Measurements from ENCODE around the gene GABRR1. TPM values are rescaled to one million over a fixed set of nuclear protein-coding genes. Genes with fewer than 3 reads are reported as not detected.

The GABRR1 gene
- total and polyA plus RNA-seq, 2 donors = under 0.01 to 0.07 TPM

DNA sequence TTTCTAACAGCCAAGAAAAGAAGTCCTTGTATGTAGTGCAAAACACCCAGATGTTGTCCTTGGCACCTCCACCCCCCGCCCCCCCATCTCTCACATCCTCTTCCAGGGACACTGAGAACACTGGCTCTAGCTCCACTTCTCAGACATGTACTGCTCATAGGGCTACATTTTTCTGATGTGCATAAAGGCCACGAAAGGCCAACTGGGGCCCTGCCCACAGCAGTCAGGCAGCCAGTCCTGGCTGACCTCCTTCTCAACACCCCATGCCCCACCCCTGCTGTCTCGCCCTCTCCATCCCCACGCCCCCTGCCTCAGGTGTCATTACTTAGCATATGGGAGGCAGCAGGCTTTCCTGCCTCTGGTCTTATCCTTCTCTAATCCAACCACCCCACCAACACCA, 11.3 kb downstream of the GABRR1 start:
- H3K36me3 ChIP-seq (ENCODE audit: control insufficient read depth in 2 of 2, insufficient read depth in 2 of 2, low read length in 1 of 2) = no peaks in the 10 kb centered on the region

GRCh38 chr6:89204096-89204495, 13.1 kb downstream of the GABRR1 start:
- Histone ChIP-seq H3K9me3 (ENCODE audit: control insufficient read depth in 2 of 2, insufficient read depth in 1 of 2, low read length in 1 of 2) (peaks cover 0 to 3% of the 10 kb centered on the region in 2 donors), H3K4me1 (ENCODE audit: control insufficient read depth in 2 of 2, insufficient read depth in 2 of 2, low read length in 2 of 2) (no peaks in the 10 kb centered on the region), H3K27me3 (ENCODE audit: control insufficient read depth in 2 of 2, insufficient read depth in 1 of 2, low read length in 1 of 2) (no peaks in the 10 kb centered on the region), H3K4me3 (ENCODE audit: low read length in 2 of 2) (no peak overlapping the region), H3K27ac (ENCODE audit: low read depth in 1 of 2, low read length in 1 of 2) (no peak overlapping the region), H3K36me3 (ENCODE audit: control insufficient read depth in 2 of 2, insufficient read depth in 2 of 2, low read length in 1 of 2) (no peaks in the 10 kb centered on the region)
- no peak for DNase-seq (ENCODE audit: low read depth in 6 of 9, low spot score in 9 of 9)
- WGBS = 99% methylated on average over 11 of the region's 11 CpGs

More for the DNA sequence above, 11.3 kb downstream of the GABRR1 start:
- Histone ChIP-seq H3K27me3 (ENCODE audit: control insufficient read depth in 2 of 2, insufficient read depth in 1 of 2, low read length in 1 of 2) (no peaks in the 10 kb centered on the region), H3K4me1 (ENCODE audit: control insufficient read depth in 2 of 2, insufficient read depth in 2 of 2, low read length in 2 of 2) (no peaks in the 10 kb centered on the region), H3K9me3 (ENCODE audit: control insufficient read depth in 2 of 2, insufficient read depth in 1 of 2, low read length in 1 of 2) (peaks cover 0 to under 1% of the 10 kb centered on the region in 2 donors), H3K4me3 (ENCODE audit: low read length in 2 of 2) (no peak overlapping the region), H3K27ac (ENCODE audit: low read depth in 1 of 2, low read length in 1 of 2) (no peak overlapping the region)
- no peak for DNase-seq (ENCODE audit: low read depth in 6 of 9, low spot score in 9 of 9)
- WGBS = 96% methylated on average over 4 of the region's 4 CpGs

DNA sequence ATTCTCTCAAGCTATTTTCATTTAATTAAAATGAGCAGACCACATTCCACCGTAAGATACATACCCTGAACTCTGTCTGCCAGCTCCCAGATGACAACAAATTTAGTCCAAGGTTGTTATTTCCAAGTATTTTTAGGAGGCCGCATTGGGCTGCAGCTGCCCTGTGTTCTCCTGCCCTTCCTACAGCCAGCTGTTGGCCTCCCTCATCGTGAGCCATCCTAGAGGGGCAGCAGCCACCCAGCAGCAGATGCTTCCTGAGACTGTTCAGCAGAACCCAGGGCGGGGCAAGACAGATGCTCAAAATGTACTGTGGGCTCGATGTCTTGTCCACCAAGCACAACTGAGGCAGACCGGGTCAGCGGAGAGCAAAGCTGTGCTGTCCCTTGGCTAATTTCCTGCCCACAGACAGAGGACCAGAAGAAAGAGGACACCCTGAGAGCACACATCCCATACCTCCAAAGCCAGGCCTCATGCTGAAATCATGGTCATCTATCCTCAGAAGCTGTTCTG, 16.4 kb downstream of the GABRR1 start:
- Histone ChIP-seq H3K27me3 (ENCODE audit: control insufficient read depth in 2 of 2, insufficient read depth in 1 of 2, low read length in 1 of 2) (no peaks in the 10 kb centered on the region), H3K27ac (ENCODE audit: low read depth in 1 of 2, low read length in 1 of 2) (no peak overlapping the region), H3K36me3 (ENCODE audit: control insufficient read depth in 2 of 2, insufficient read depth in 2 of 2, low read length in 1 of 2) (no peaks in the 10 kb centered on the region), H3K9me3 (ENCODE audit: control insufficient read depth in 2 of 2, insufficient read depth in 1 of 2, low read length in 1 of 2) (peaks cover 0 to 6% of the 10 kb centered on the region in 2 donors), H3K4me1 (ENCODE audit: control insufficient read depth in 2 of 2, insufficient read depth in 2 of 2, low read length in 2 of 2) (no peaks in the 10 kb centered on the region), H3K4me3 (ENCODE audit: low read length in 2 of 2) (no peak overlapping the region)
- 93% methylated on average over 7 of the region's 7 CpGs for WGBS
- no peak for DNase-seq (ENCODE audit: low read depth in 6 of 9, low spot score in 9 of 9)

DNA sequence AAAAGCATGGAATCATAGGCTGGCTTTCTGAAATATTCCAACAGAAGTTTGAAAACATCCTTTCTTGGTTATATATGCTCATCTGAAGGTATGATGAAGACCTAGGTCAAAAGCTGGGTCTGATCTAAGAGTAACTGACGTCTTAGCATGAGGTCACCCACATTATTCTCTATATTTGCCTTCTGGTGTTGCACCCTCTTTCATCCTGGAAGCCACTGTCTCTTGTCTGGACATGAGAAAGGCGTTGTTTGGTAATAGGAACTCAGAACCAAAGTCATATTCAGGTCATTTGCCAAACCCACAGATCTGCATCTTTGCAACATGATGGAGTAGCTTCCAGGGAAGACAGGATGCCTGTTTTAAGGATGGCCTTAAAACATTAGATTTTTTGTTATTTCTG, 17.6 kb downstream of the GABRR1 start:
- H3K4me1 ChIP-seq (ENCODE audit: control insufficient read depth in 2 of 2, insufficient read depth in 2 of 2, low read length in 2 of 2) = no peaks in the 10 kb centered on the region
- H3K4me3 ChIP-seq (ENCODE audit: low read length in 2 of 2) = no peak overlapping the region
- no peaks in the 10 kb centered on the region for H3K27me3 ChIP-seq (ENCODE audit: control insufficient read depth in 2 of 2, insufficient read depth in 1 of 2, low read length in 1 of 2)
- H3K27ac ChIP-seq (ENCODE audit: low read depth in 1 of 2, low read length in 1 of 2) = no peak overlapping the region
- 90% methylated on average over 2 of the region's 2 CpGs for WGBS
- DNase-seq (ENCODE audit: low read depth in 6 of 9, low spot score in 9 of 9) = no peak
- H3K36me3 ChIP-seq (ENCODE audit: control insufficient read depth in 2 of 2, insufficient read depth in 2 of 2, low read length in 1 of 2) = no peaks in the 10 kb centered on the region
- H3K9me3 ChIP-seq (ENCODE audit: control insufficient read depth in 2 of 2, insufficient read depth in 1 of 2, low read length in 1 of 2) = peaks cover 0 to 11% of the 10 kb centered on the region in 2 donors

DNA sequence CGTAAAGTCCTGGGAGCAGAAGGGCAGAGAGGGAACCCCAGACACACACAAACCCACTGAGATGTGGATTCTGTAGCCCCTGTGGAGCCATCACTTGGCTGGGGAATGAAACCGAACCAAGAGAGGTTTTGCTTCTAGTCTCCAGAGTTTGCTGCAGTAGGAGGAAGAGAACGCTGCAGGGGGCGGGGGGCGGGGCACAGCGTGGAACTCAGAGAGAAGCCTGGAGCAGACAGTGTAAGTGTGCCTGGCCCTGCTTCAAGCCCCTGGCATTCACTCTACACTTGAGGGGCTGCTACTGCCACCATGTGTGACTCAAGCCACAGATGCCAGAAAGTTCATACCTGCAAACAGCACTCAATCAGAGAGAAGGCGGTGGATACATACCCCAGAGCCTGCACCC, 18.9 kb downstream of the GABRR1 start:
- H3K4me1 ChIP-seq (ENCODE audit: control insufficient read depth in 2 of 2, insufficient read depth in 2 of 2, low read length in 2 of 2) = no peaks in the 10 kb centered on the region
- H3K4me3 ChIP-seq (ENCODE audit: low read length in 2 of 2) = no peak overlapping the region
- peaks cover 0 to 15% of the 10 kb centered on the region in 2 donors for H3K9me3 ChIP-seq (ENCODE audit: control insufficient read depth in 2 of 2, insufficient read depth in 1 of 2, low read length in 1 of 2)
- no peaks in the 10 kb centered on the region for H3K27me3 ChIP-seq (ENCODE audit: control insufficient read depth in 2 of 2, insufficient read depth in 1 of 2, low read length in 1 of 2)
- WGBS = 91% methylated on average over 7 of the region's 7 CpGs
- no peak for DNase-seq (ENCODE audit: low read depth in 6 of 9, low spot score in 9 of 9)
- H3K27ac ChIP-seq (ENCODE audit: low read depth in 1 of 2, low read length in 1 of 2) = no peak overlapping the region
- H3K36me3 ChIP-seq (ENCODE audit: control insufficient read depth in 2 of 2, insufficient read depth in 2 of 2, low read length in 1 of 2) = no peaks in the 10 kb centered on the region

GRCh38 chr6:89197141-89197540, 20.0 kb downstream of the GABRR1 start:
- WGBS = 68% methylated on average over 4 of the region's 4 CpGs
- no peaks in the 10 kb centered on the region for H3K36me3 ChIP-seq (ENCODE audit: control insufficient read depth in 2 of 2, insufficient read depth in 2 of 2, low read length in 1 of 2)
- H3K27me3 ChIP-seq (ENCODE audit: control insufficient read depth in 2 of 2, insufficient read depth in 1 of 2, low read length in 1 of 2) = no peaks in the 10 kb centered on the region

GRCh38 chr6:89194559-89194958, 22.6 kb downstream of the GABRR1 start:
- Histone ChIP-seq H3K36me3 (ENCODE audit: control insufficient read depth in 2 of 2, insufficient read depth in 2 of 2, low read length in 1 of 2) (no peaks in the 10 kb centered on the region), H3K4me1 (ENCODE audit: control insufficient read depth in 2 of 2, insufficient read depth in 2 of 2, low read length in 2 of 2) (no peaks in the 10 kb centered on the region), H3K4me3 (ENCODE audit: low read length in 2 of 2) (no peak overlapping the region), H3K27ac (ENCODE audit: low read depth in 1 of 2, low read length in 1 of 2) (no peak overlapping the region), H3K27me3 (ENCODE audit: control insufficient read depth in 2 of 2, insufficient read depth in 1 of 2, low read length in 1 of 2) (no peaks in the 10 kb centered on the region), H3K9me3 (ENCODE audit: control insufficient read depth in 2 of 2, insufficient read depth in 1 of 2, low read length in 1 of 2) (peaks cover 0 to 12% of the 10 kb centered on the region in 2 donors)
- DNase-seq (ENCODE audit: low read depth in 6 of 9, low spot score in 9 of 9) = no peak
- 99% methylated on average over 1 of the region's 1 CpG for WGBS

More at GRCh38 chr6:89197141-89197540, 20.0 kb downstream of the GABRR1 start:
- Histone ChIP-seq H3K4me3 (ENCODE audit: low read length in 2 of 2) (no peak overlapping the region), H3K9me3 (ENCODE audit: control insufficient read depth in 2 of 2, insufficient read depth in 1 of 2, low read length in 1 of 2) (peaks cover 0 to 15% of the 10 kb centered on the region in 2 donors), H3K4me1 (ENCODE audit: control insufficient read depth in 2 of 2, insufficient read depth in 2 of 2, low read length in 2 of 2) (no peaks in the 10 kb centered on the region), H3K27ac (ENCODE audit: low read depth in 1 of 2, low read length in 1 of 2) (no peak overlapping the region)
- DNase-seq (ENCODE audit: low read depth in 6 of 9, low spot score in 9 of 9) = no peak

GRCh38 chr6:89190741-89191140, 26.4 kb downstream of the GABRR1 start:
- no peak for DNase-seq (ENCODE audit: low read depth in 6 of 9, low spot score in 9 of 9)
- Histone ChIP-seq H3K27ac (ENCODE audit: low read depth in 1 of 2, low read length in 1 of 2) (no peak overlapping the region), H3K9me3 (ENCODE audit: control insufficient read depth in 2 of 2, insufficient read depth in 1 of 2, low read length in 1 of 2) (peaks cover 0 to 9% of the 10 kb centered on the region in 2 donors), H3K36me3 (ENCODE audit: control insufficient read depth in 2 of 2, insufficient read depth in 2 of 2, low read length in 1 of 2) (no peaks in the 10 kb centered on the region), H3K4me3 (ENCODE audit: low read length in 2 of 2) (no peak overlapping the region), H3K4me1 (ENCODE audit: control insufficient read depth in 2 of 2, insufficient read depth in 2 of 2, low read length in 2 of 2) (no peaks in the 10 kb centered on the region), H3K27me3 (ENCODE audit: control insufficient read depth in 2 of 2, insufficient read depth in 1 of 2, low read length in 1 of 2) (no peaks in the 10 kb centered on the region)
- WGBS = 96% methylated on average over 5 of the region's 5 CpGs

DNA sequence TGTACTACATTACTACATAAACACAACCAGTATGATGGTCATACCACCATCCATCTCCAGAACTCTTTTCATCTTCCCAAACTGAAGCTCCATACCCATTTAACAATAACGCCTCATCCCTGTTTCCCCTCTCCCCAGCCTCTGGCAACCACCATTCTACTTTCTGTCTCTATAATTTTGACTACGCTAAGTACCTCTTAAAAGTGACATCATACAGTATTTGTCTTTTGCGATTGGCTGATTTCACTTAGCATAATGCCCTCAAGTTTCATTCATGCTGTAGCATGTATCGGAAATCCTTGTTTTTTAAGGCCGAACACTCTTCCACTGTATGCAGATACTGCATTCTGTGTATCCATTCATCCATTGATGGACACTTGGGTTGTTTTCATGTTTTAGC, 29.7 kb downstream of the GABRR1 start:
- WGBS = 98% methylated on average over 5 of the region's 5 CpGs
- no peak for DNase-seq (ENCODE audit: low read depth in 6 of 9, low spot score in 9 of 9)
- Histone ChIP-seq H3K9me3 (ENCODE audit: control insufficient read depth in 2 of 2, insufficient read depth in 1 of 2, low read length in 1 of 2) (no peaks in the 10 kb centered on the region), H3K4me1 (ENCODE audit: control insufficient read depth in 2 of 2, insufficient read depth in 2 of 2, low read length in 2 of 2) (no peaks in the 10 kb centered on the region), H3K27me3 (ENCODE audit: control insufficient read depth in 2 of 2, insufficient read depth in 1 of 2, low read length in 1 of 2) (no peaks in the 10 kb centered on the region), H3K4me3 (ENCODE audit: low read length in 2 of 2) (no peak overlapping the region), H3K36me3 (ENCODE audit: control insufficient read depth in 2 of 2, insufficient read depth in 2 of 2, low read length in 1 of 2) (no peaks in the 10 kb centered on the region), H3K27ac (ENCODE audit: low read depth in 1 of 2, low read length in 1 of 2) (no peak overlapping the region)

All from thymus (tissue), 11 donors.